Activated naive CD4-positive, alpha-beta T cell treated with anti-CD3 and anti-CD28 coated beads, Interleukin-2, amount 50 U/mL, for 24 hours (primary cell): ENCODE measurements around the gene CCL24.
"Not testable (repeated sequence)": the region's sequence is repeated elsewhere in the genome, so short reads cannot be mapped to it uniquely, and the experiment has no call there.

ENCODE experiments used
- H3K27ac Mint-ChIP-seq: one replicate; pipeline ENCODE4 v1.8.0; 2021; ENCODE audit warnings: mild to moderate bottlenecking, mixed read lengths
- H3K27me3 Mint-ChIP-seq: one replicate; pipeline ENCODE4 v1.8.0; 2021; ENCODE audit warnings: mixed read lengths
- H3K36me3 Mint-ChIP-seq: one replicate; pipeline ENCODE4 v1.8.0; 2021; ENCODE audit warnings: mixed read lengths
- H3K4me1 Mint-ChIP-seq: one replicate; pipeline ENCODE4 v1.8.0; 2021; ENCODE audit warnings: mixed read lengths
- H3K4me3 Mint-ChIP-seq: one replicate; pipeline ENCODE4 v1.8.0; 2021; ENCODE audit warnings: mild to moderate bottlenecking, mixed read lengths
- H3K9me3 Mint-ChIP-seq: one replicate; pipeline ENCODE4 v1.8.0; 2021; ENCODE audit warnings: mixed read lengths

Gene CCL24

GRCh38 chr7:75773958-75774357 lies 39.6 kb downstream of the CCL24 start:
- H3K27ac Mint-ChIP-seq, H3K36me3 Mint-ChIP-seq, H3K27me3 Mint-ChIP-seq, H3K9me3 Mint-ChIP-seq, H3K4me3 Mint-ChIP-seq: not testable (repeated sequence)
- peaks cover 22% of the 10 kb centered on the region for H3K4me1 Mint-ChIP-seq

- Mint-ChIP-seq H3K4me1 (peaks cover 21% of the 10 kb centered on the region), H3K27ac (no peak within 1 kb of the TSS), H3K4me3 (no peak within 1 kb of the TSS), H3K9me3 (no peaks in the 10 kb centered on the region), H3K27me3 (no peaks in the 10 kb centered on the region), H3K36me3 (no peaks in the 10 kb centered on the region)
Observed at GRCh38 chr7:75772081-75773077, 41.2 kb downstream of the CCL24 start, which contains the start of gene CCL26. TSS of gene CCL26 (minus strand) at chr7:75772211. CDS start at chr7:75772176, 35 bp downstream.

GRCh38 chr7:75771224-75771623 lies 42.4 kb downstream of the CCL24 start:
- H3K4me1 Mint-ChIP-seq = peaks cover 10% of the 10 kb centered on the region
- H3K36me3 Mint-ChIP-seq = no peaks in the 10 kb centered on the region
- no peaks in the 10 kb centered on the region for H3K9me3 Mint-ChIP-seq
- no peaks in the 10 kb centered on the region for H3K27me3 Mint-ChIP-seq
- no peak overlapping the region for H3K27ac Mint-ChIP-seq
- H3K4me3 Mint-ChIP-seq = no peak overlapping the region

GRCh38 chr7:75762350-75762917 lies 51.2 kb downstream of the CCL24 start:
- Mint-ChIP-seq H3K4me1 (peaks cover 4% of the 10 kb centered on the region), H3K27ac (no peak overlapping the region), H3K27me3 (no peaks in the 10 kb centered on the region), H3K4me3 (no peak overlapping the region), H3K9me3 (no peaks in the 10 kb centered on the region), H3K36me3 (no peaks in the 10 kb centered on the region)

GRCh38 chr7:75761801-75762200 lies 51.8 kb downstream of the CCL24 start:
- H3K27me3 Mint-ChIP-seq, H3K36me3 Mint-ChIP-seq, H3K4me1 Mint-ChIP-seq, H3K9me3 Mint-ChIP-seq, H3K27ac Mint-ChIP-seq, H3K4me3 Mint-ChIP-seq: not testable (repeated sequence)
